ENCODE results near the gene CBX4. TPM values are rescaled to one million over a fixed set of nuclear protein-coding genes. Genes with fewer than 3 reads are reported as not detected.

CBX4 gene
- 10 to 100 TPM in 2 of 4 donors, 1 to 10 TPM in 2; 5.5 to 16.6 (median 10.6) TPM for total RNA-seq

DNA sequence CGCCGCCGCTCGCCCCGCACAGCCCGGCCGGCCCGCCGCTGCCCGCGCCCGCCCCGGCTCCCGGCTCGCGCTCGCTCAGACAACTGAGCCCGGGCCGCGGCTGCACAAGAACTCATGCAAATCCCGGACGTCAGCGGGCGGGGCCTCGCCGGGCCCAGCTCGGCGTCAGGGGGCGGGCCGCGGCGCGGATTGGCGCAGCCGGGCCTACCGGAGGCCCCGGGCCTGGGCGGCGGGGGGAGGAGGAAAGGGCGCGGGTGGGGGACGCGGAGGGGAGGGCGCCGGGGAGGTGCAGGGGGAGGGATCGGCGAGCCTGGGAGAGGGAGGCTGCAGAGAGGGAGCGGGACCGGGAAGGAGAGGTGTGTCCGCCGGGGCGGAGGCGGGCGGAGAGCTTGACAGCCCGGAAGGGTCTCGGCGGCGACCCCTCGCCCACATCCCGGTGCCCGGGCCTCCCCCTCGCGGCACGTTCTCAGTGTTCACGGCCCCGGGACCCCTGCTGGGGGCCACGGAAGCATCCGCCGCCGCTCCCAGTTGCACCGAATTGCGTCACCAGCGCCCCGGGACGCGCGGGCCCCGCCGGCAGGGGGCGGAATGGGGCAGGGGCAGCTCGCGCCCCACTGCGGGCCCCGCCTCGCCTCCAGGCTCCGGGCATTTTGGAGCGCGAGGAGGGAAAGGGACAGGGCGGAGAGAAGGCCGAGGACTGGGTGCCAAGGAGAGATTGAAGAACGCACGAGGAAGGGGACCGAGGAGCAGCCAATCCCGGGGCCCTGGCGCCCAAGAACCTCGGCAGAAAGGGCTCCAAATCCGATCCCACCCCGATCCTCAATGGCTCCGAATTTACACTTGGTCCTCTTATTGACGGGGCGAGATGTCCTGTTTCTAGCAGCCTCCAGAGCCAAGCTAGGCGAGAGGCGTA lies at the start of gene CBX4:
Gene CBX4, minus strand, starts transcription at position 85 of the 913 bp plus-strand sequence. CDS start 189 bp downstream, outside the sequence.
- TF ChIP-seq, protein P1, sequence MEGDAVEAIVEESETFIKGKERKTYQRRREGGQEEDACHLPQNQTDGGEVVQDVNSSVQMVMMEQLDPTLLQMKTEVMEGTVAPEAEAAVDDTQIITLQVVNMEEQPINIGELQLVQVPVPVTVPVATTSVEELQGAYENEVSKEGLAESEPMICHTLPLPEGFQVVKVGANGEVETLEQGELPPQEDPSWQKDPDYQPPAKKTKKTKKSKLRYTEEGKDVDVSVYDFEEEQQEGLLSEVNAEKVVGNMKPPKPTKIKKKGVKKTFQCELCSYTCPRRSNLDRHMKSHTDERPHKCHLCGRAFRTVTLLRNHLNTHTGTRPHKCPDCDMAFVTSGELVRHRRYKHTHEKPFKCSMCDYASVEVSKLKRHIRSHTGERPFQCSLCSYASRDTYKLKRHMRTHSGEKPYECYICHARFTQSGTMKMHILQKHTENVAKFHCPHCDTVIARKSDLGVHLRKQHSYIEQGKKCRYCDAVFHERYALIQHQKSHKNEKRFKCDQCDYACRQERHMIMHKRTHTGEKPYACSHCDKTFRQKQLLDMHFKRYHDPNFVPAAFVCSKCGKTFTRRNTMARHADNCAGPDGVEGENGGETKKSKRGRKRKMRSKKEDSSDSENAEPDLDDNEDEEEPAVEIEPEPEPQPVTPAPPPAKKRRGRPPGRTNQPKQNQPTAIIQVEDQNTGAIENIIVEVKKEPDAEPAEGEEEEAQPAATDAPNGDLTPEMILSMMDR (IDR thresholded peaks at IDR 0.05), result peak in 1 of 3 donors; percentile 79
- peak; percentile 74 for DNase-seq (ENCODE audit: low spot score)
- peak; percentile 79 for ATAC-seq (ENCODE audit: low FRiP score)

DNA sequence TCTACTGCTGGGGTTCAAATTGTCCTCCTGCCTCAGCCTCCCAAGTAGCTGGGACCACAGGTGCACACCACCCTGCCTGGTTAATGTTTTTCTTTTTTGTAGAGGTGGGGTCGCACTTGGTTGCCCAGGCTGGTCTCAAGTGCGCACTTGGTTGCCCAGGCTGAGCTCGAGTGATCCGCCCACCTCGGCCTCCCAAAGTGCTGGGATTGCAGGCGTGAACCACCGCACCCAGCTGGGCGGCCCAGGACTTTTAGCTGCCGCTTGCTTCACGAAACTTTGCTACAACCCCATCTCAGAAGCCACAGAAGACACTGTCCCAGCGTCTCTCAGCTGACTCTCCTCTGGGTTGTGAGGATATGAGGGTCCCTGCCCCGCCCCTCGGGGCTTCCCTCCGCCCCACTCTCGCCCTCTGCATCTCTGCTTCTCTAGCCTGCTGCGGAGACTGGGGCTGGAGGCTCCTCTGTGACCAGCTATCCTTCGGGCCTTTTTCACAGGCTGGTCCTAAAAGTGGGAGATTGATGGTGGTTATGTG lies 48.8 kb upstream of the CBX4 start:
- DNase-seq (ENCODE audit: low spot score) (no peak), ATAC-seq (ENCODE audit: low FRiP score) (no peak)
- TF ChIP-seq, protein P1 (IDR thresholded peaks at IDR 0.05), result no peak

DNA sequence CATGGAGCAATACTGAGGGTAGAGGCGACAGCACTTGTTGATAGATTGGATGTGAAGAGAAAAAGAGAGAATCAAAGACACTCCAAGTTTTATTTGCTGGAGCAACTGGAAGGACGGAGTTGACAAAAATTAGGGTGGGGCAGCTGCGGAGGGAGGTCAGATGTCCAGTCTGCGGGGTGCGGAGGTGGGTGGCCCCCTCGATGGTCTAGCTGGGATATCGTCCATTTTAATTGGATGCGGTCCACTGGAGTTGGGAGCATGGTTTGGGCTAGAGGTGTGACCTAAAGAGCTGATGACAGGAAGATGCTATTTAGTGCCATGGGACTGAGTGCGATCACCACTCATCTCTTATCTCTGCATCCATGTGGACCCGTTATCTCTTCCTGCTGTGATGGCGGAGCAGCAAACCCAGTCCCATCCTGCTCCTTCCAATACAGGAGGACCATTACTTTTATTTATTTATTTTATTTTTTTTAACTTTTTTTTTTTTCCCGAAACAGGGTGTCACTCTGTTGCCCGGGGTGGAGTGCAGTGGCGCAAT lies 48.3 kb upstream of the CBX4 start:
- no peak for ATAC-seq (ENCODE audit: low FRiP score)
- DNase-seq (ENCODE audit: low spot score), result no peak
- TF ChIP-seq, protein P1 (IDR thresholded peaks at IDR 0.05), result no peak

DNA sequence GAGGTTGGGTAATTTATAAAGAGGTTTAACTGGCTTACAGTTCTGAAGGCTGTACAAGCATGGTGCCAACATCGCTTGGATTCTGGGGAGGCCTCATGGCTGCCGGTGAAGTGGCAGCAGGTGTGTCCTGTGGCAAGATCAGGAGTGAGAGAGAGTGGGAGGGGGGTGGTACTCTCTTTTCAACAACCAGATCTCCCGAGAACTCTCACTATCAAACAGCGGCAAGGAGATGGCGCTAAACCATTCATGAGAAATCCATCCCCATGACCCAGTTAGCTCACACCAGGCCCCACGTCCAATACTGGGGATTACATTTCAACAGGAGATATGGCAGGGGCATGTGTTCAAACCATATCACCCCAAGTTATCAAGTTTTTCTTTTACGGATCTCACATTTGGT lies 44.0 kb upstream of the CBX4 start:
- TF ChIP-seq, protein P1 (IDR thresholded peaks at IDR 0.05), result no peak
- ATAC-seq (ENCODE audit: low FRiP score) (no peak), DNase-seq (ENCODE audit: low spot score) (no peak)

DNA sequence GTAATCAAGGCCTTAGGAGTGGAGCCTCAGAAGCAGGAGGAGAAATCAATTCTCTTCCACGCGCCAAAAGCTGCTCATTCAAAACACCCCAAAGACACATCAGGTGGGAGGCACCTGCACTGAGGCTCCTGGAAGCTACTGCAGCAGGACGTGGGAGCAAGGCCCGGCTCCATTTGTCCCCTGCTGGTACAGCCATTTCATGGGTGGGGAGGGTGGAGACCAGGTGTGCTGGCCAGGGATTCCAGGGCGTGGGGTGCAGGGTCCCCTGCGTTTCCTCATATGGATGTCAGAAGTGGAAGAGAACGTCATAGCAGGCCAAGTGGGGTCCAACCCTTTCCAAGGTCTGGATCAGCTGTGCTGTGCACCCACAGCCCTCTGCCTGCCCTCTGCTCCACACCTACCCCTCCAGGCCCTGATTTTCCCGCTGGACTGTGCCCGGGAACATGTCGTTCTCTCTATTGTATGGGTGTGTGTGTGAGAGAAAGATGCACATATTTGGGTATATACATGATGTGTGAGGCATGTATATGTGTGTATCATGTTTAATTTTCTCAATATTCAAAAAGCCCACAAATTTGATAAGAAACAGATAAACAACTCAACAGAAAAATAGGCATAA lies 39.2 kb upstream of the CBX4 start:
- DNase-seq (ENCODE audit: low spot score), result no peak
- TF ChIP-seq, protein P1 (IDR thresholded peaks at IDR 0.05), result no peak
- ATAC-seq (ENCODE audit: low FRiP score), result no peak

DNA sequence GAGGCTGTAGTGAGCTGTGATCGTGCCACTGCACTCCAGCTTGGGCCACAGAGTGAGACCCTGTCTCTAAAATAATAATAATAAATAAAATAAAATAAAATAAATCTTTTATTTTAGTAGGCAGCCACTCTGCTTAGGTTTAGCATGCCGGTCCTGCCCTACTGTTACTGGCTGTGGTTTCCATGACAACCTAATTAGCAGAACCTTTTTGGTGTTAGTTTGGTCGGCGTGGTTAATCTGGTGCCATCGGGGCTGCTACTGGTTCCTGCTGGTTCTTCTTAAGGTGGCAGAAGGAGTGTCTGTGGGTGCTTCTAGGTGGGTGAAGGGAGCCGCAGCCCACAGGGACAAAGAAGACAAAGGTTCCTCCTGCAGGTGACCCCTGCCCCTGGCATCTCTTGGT lies 37.8 kb upstream of the CBX4 start:
- ATAC-seq (ENCODE audit: low FRiP score), result no peak
- TF ChIP-seq, protein P1 (IDR thresholded peaks at IDR 0.05), result no peak
- DNase-seq (ENCODE audit: low spot score), result no peak
